Testis (tissue), 3 donors: ENCODE data around the gene CNNM2. TPM values are rescaled to one million over a fixed set of nuclear protein-coding genes. Genes with fewer than 3 reads are reported as not detected.

Experiments used
- DNase-seq: peaks from one replicate; pipeline ENCODE4 v3.0.0-alpha.2; 2019
- H3K27ac ChIP-seq, 2 donors: fragments of 200-600 bp; sonication (generic); one replicate each; pipeline ENCODE4 v1.5.1; 2019
- H3K27me3 ChIP-seq: fragments of 200-600 bp; sonication (generic); one replicate; pipeline ENCODE4 v1.5.1; 2019
- H3K36me3 ChIP-seq: fragments of 200-600 bp; sonication (generic); one replicate; pipeline ENCODE4 v1.5.1; 2017; ENCODE audit warnings: low read depth; ENCODE audit errors: missing control alignments
- H3K4me1 ChIP-seq: fragments of 200-600 bp; sonication (generic); one replicate; pipeline ENCODE4 v1.5.1; 2019
- H3K4me3 ChIP-seq, 2 donors: fragments of 200-600 bp; sonication (generic); one replicate each; pipeline ENCODE4 v1.5.1; 2017 to 2019
- H3K9me3 ChIP-seq: fragments of 200-600 bp; sonication (generic); one replicate; pipeline ENCODE4 v1.5.1; 2017
- CTCF ChIP-seq, 3 experiments: fragments of 450-650 bp in 2 of 3; fragments of 200-600 bp in 1 of 3; sonication (generic) in 1 of 3; IDR thresholded peaks; one replicate each; pipeline ENCODE4 v1.5.1; 2016 to 2019; ENCODE audit warnings: antibody characterized with exemption in 3 of 3, mild to moderate bottlenecking in 2 of 3, moderate library complexity in 1 of 3
- POLR2A ChIP-seq: fragments of 450-650 bp; IDR thresholded peaks from one replicate; pipeline ENCODE4 v1.6.1; 2017; ENCODE audit warnings: antibody characterized with exemption, mild to moderate bottlenecking, moderate library complexity
- WGBS, 2 donors: methylation state at CpG; one replicate each; pipeline ENCODE4 v1.1.5; 2018; 5-methylcytosine and 5-hydroxymethylcytosine counted together
- intact Hi-C: fragments of 100-400 bp; cut with DNase I; formaldehyde crosslinking; loops from one replicate; pipeline ENCODE4 v1.15.1; 2023; ENCODE audit warnings: low total_unique reads
- polyA plus RNA-seq: library from polyadenylated mRNA; stranded (reverse); fragments of 350-450 nt; fragmentation: Illumina TruSeq; extraction: RNeasy Lipid Tissue Mini Kit (QIAGEN cat#74804); gene quantifications from one replicate; pipeline ENCODE4 v1.2.3, GENCODE V29; 2014; ENCODE audit warnings: low read depth, low replicate concordance; ENCODE audit not compliant: insufficient read depth
- total RNA-seq, 2 donors: library from RNA; depleted of rRNA; stranded (reverse); fragments of >200 nt; gene quantifications; one replicate each; pipeline ENCODE4 v1.2.3, GENCODE V29; 2016

CNNM2 gene
- total and polyA plus RNA-seq, 3 donors from 2014 or later: 9.8 to 30.5 (median 24.2) TPM

DNA sequence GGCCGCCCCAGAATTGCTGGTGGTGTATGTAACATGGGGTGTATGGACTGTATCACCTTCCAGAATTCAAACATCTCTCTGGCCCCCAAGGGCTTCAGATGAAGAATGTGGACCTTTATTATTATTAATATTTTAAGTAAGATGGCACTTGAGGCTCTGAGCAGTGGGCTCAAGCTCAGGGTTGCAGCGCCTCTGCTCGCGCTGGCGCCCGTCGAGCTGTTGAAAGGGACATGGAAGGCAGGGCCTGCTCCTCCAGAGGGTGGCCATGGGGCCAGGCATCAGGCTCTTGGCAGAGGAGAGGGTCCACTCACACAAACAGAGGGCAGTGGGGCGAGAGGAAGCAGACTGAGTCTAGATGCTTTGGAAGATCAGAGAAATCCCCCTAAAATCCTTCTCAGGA, 154.8 kb downstream of the CNNM2 start:
- Histone ChIP-seq H3K36me3 (no peaks in the 10 kb centered on the region), H3K27me3 (no peaks in the 10 kb centered on the region), H3K4me3 (no peak overlapping the region), H3K4me1 (no peaks in the 10 kb centered on the region), H3K9me3 (no peaks in the 10 kb centered on the region), H3K27ac (no peak overlapping the region)
- no peak for DNase-seq
- WGBS, 2 donors: 98 to 99% methylated on average over 8 of the region's 8 CpGs
- intact Hi-C loops: loop anchor here (10.0 kb wide), 1 partner anchor 172 kb away; the partner anchor contains the start of gene RPEL1
- TF ChIP-seq CTCF (IDR thresholded peaks at IDR 0.05) (no peak), POLR2A (no peak)

GRCh38 chr10:103077020-103077419, 158.9 kb downstream of the CNNM2 start:
- H3K4me3 ChIP-seq: no peak overlapping the region
- H3K27me3 ChIP-seq: no peaks in the 10 kb centered on the region
- no peaks in the 10 kb centered on the region for H3K9me3 ChIP-seq
- 94 to 95% methylated on average over 21 of the region's 21 CpGs for WGBS, 2 donors
- intact Hi-C loops: loop anchor here (10.0 kb wide), 1 partner anchor 168 kb away; the partner anchor contains the start of gene RPEL1
- no peaks in the 10 kb centered on the region for H3K4me1 ChIP-seq
- DNase-seq: no peak
- TF ChIP-seq POLR2A (no peak), CTCF (IDR thresholded peaks at IDR 0.05) (no peak)
- H3K27ac ChIP-seq: no peak overlapping the region
- H3K36me3 ChIP-seq: no peaks in the 10 kb centered on the region

DNA sequence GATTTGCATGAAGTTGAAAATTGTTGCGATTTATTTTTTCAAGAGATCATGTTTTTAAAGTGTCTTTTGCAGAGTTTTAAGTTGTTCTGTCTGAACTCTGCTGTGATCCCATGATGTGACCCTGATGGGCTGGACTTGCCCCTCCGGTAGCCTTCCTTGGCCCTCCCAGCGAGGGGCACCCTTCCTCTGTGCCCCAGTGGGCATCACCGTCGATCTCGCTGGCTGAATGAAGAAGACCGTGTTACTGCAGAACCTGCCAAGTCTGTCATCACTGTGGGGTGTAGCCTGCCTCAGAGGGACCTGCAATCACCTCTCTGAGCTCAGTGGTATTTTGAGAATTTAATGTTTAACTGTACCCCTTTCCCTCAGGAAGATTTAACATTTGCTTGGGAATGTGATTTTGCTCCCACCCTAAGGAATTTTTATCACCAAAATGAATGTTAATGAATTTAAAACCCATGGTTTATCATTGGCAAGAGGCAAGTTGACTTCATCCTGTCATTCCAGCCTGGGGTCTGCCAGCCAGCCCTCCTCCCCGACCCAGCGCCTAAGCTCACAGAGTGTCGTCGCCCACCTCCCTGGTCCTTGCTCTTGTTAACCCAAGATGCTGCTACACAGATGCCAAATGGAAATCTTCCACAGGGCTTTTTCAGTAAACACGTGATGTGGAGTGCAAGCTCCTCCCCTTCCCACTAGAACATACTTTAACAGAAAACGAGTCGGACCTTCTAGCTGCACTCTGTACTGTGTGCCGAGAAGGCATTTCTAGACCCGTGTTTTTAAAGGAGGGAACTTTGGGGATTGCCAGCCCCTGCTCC, 159.6 kb downstream of the CNNM2 start:
- Histone ChIP-seq H3K9me3 (no peaks in the 10 kb centered on the region), H3K27ac (no peak overlapping the region), H3K27me3 (no peaks in the 10 kb centered on the region), H3K4me1 (no peaks in the 10 kb centered on the region), H3K4me3 (no peak overlapping the region), H3K36me3 (no peaks in the 10 kb centered on the region)
- intact Hi-C loops: loop anchor here (10.0 kb wide), 1 partner anchor 167 kb away; the partner anchor contains the start of gene RPEL1
- no peak for TF ChIP-seq POLR2A
- TF ChIP-seq CTCF (IDR thresholded peaks at IDR 0.05): no peak
- 85% methylated on average over 16 of the region's 16 CpGs for WGBS, 2 donors
- DNase-seq: no peak

- WGBS, 2 donors: 83 to 89% methylated on average over 3 of the region's 3 CpGs
- no peaks in the 10 kb centered on the region for H3K4me1 ChIP-seq
- no peaks in the 10 kb centered on the region for H3K36me3 ChIP-seq
- no peak overlapping the region for H3K4me3 ChIP-seq
- H3K27ac ChIP-seq: no peak overlapping the region
- intact Hi-C loops: loop anchor here (10.0 kb wide), 1 partner anchor 167 kb away; the partner anchor contains the start of gene RPEL1
- DNase-seq: no peak
- H3K27me3 ChIP-seq: no peaks in the 10 kb centered on the region
- no peaks in the 10 kb centered on the region for H3K9me3 ChIP-seq
- no peak for TF ChIP-seq CTCF (IDR thresholded peaks at IDR 0.05)
- TF ChIP-seq POLR2A: no peak
Observed at GRCh38 chr10:103078309-103078615, 160.2 kb downstream of the CNNM2 start.

GRCh38 chr10:103078676-103079075, 160.6 kb downstream of the CNNM2 start:
- intact Hi-C loops: loop anchor here (10.0 kb wide), 1 partner anchor 166 kb away; the partner anchor contains the start of gene RPEL1

More at GRCh38 chr10:103078676-103079075, 160.6 kb downstream of the CNNM2 start:
- WGBS, 2 donors: 97 to 100% methylated on average over 8 to 14 of the region's 14 CpGs
- Histone ChIP-seq H3K27me3 (no peaks in the 10 kb centered on the region), H3K9me3 (no peaks in the 10 kb centered on the region), H3K4me1 (no peaks in the 10 kb centered on the region), H3K4me3 (no peak overlapping the region), H3K36me3 (no peaks in the 10 kb centered on the region), H3K27ac (no peak overlapping the region)
- no peak for DNase-seq
- no peak for TF ChIP-seq POLR2A
- no peak for TF ChIP-seq CTCF (IDR thresholded peaks at IDR 0.05)
